Keratinocyte (primary cell): Measurements from ENCODE around the gene OR52W1. TPM values are rescaled to one million over a fixed set of nuclear protein-coding genes. Genes with fewer than 3 reads are reported as not detected.

Experiments used
- DNase-seq: peaks from one replicate; pipeline ENCODE4 v3.0.0-alpha.2; 2011; ENCODE audit warnings: low read depth, missing footprints, low spot score
- FAIRE-seq: peaks from 2 replicates; lab custom pipeline; 2011; peaks lifted over from hg19 to GRCh38; lab: Jason Lieb, UNC
- H2AFZ ChIP-seq: 2 replicates; pipeline ENCODE4 v1.6.0; 2012; ENCODE audit warnings: low read length, control low read depth, inconsistent platforms; ENCODE audit not compliant: control insufficient read depth
- H3K27ac ChIP-seq: 2 replicates; pipeline ENCODE4 v1.5.1; 2011; ENCODE audit warnings: low read length; ENCODE audit not compliant: control insufficient read depth, insufficient read depth
- H3K27me3 ChIP-seq: 3 replicates; pipeline ENCODE4 v1.6.0; 2011; ENCODE audit warnings: low read length; ENCODE audit not compliant: control insufficient read depth, insufficient read depth; ENCODE audit errors: extremely low read depth
- H3K36me3 ChIP-seq, 2 experiments: 2 replicates in 1 of 2; 3 replicates in 1 of 2; pipeline ENCODE4 v1.5.1; 2011; ENCODE audit warnings: low read length in 2 of 2, mild to moderate bottlenecking in 1 of 2; ENCODE audit not compliant: control insufficient read depth in 2 of 2, insufficient read depth in 2 of 2; ENCODE audit errors: extremely low read depth in 1 of 2
- H3K4me1 ChIP-seq: 3 replicates; pipeline ENCODE4 v1.5.1; 2011; ENCODE audit warnings: low read length; ENCODE audit not compliant: control insufficient read depth, insufficient read depth; ENCODE audit errors: extremely low read depth
- H3K4me2 ChIP-seq: 3 replicates; pipeline ENCODE4 v1.6.0; 2011; ENCODE audit warnings: low read depth, low read length; ENCODE audit not compliant: control insufficient read depth, insufficient read depth; ENCODE audit errors: extremely low read depth
- H3K4me3 ChIP-seq, 3 experiments: fragments of 200-600 bp in 1 of 3; sonication (generic) in 1 of 3; 2 replicates in 2 of 3; 3 replicates in 1 of 3; pipeline ENCODE4 v1.5.1; 2011 to 2016; ENCODE audit warnings: low read length in 3 of 3, mild to moderate bottlenecking in 3 of 3, control low read depth in 2 of 3, inconsistent platforms in 1 of 3, low read depth in 1 of 3, mixed read lengths in 1 of 3, mixed run types in 1 of 3, moderate library complexity in 1 of 3; ENCODE audit not compliant: control insufficient read depth in 2 of 3, insufficient read depth in 2 of 3; ENCODE audit errors: extremely low read depth in 1 of 3
- H3K79me2 ChIP-seq: 2 replicates; pipeline ENCODE4 v1.6.0; 2012; ENCODE audit warnings: low read length; ENCODE audit not compliant: control insufficient read depth, insufficient read depth
- H3K9ac ChIP-seq: 3 replicates; pipeline ENCODE4 v1.6.0; 2011; ENCODE audit warnings: low read length; ENCODE audit not compliant: control insufficient read depth, insufficient read depth; ENCODE audit errors: extremely low read depth
- H3K9me1 ChIP-seq: 3 replicates; pipeline ENCODE4 v1.6.0; 2011; ENCODE audit warnings: low read length; ENCODE audit not compliant: control insufficient read depth, insufficient read depth; ENCODE audit errors: extremely low read depth
- H3K9me3 ChIP-seq: 2 replicates; pipeline ENCODE4 v1.5.1; 2012; ENCODE audit warnings: low read depth, low read length; ENCODE audit not compliant: control insufficient read depth
- H4K20me1 ChIP-seq: 3 replicates; pipeline ENCODE4 v1.6.0; 2011; ENCODE audit warnings: low read length; ENCODE audit not compliant: control insufficient read depth, insufficient read depth; ENCODE audit errors: extremely low read depth
- CTCF ChIP-seq, 3 experiments: IDR thresholded peaks in 1 of 3; conservative IDR thresholded peaks in 1 of 3; optimal IDR thresholded peaks in 1 of 3; 2 replicates in 2 of 3; 3 replicates in 1 of 3; pipeline versions ENCODE3 to v1.5.1; 2011; ENCODE audit warnings: low read length in 3 of 3, mild to moderate bottlenecking in 3 of 3, moderate library complexity in 2 of 3, control low read depth in 1 of 3, inconsistent platforms in 1 of 3; ENCODE audit not compliant: insufficient read depth in 2 of 3; ENCODE audit errors: extremely low read depth in 1 of 3
- EZH2 ChIP-seq: IDR thresholded peaks from one replicate; pipeline ENCODE4 v1.6.1; 2012; ENCODE audit warnings: inconsistent platforms, mild to moderate bottlenecking, low read length, moderate library complexity
- dilution Hi-C: fragments of 300-500 bp; cut with MboI; formaldehyde crosslinking; loops from one replicate; pipeline ENCODE4 v1.7.0; 2020; ENCODE audit warnings: low sequenced_read_pairs; ENCODE audit not compliant: extremely low pct_ligation_motif_present
- polyA plus RNA-seq, 5 experiments: library from polyadenylated mRNA; depleted of rRNA in 3 of 5; stranded (reverse) in 3 of 5; stranded (forward) in 1 of 5; unstranded in 1 of 5; fragments of >200 nt; gene quantifications; 1 replicate in 1 of 5; 2 replicates in 3 of 5; 3 replicates in 1 of 5; pipeline versions ENCODE4 v1.2.1 to v1.2.3, GENCODE V29; 2011 to 2012; ENCODE audit warnings: missing spikeins in 2 of 5, low read depth in 1 of 5, low replicate concordance in 1 of 5

Gene OR52W1
- polyA plus RNA-seq, 1 donor (not counting 4 experiments of a cell fraction or from before 2014, with no cell fraction given): not detected

GRCh38 chr11:6224421-6224820 lies 25.4 kb downstream of the OR52W1 start:
- no peaks in the 10 kb centered on the region for H3K27me3 ChIP-seq
- no peak overlapping the region for H3K27ac ChIP-seq
- H3K9me3 ChIP-seq: no peaks in the 10 kb centered on the region
- dilution Hi-C loops: no loop called here
- H3K4me2 ChIP-seq: no peak overlapping the region
- no peak for FAIRE-seq
- no peak for TF ChIP-seq EZH2
- no peak for TF ChIP-seq CTCF (optimal IDR thresholded peaks at IDR 0.05 in 1 of 3, IDR thresholded peaks at IDR 0.05 in 1 of 3, conservative IDR thresholded peaks at IDR 0.05 in 1 of 3; ENCODE audit: extremely low read depth in 1 of 3, insufficient read depth in 2 of 3, low read length in 3 of 3)
- no peak for DNase-seq
- H3K36me3 ChIP-seq: peaks cover 4 to 22% of the 10 kb centered on the region in 2 experiments
- peaks cover 14% of the 10 kb centered on the region for H3K4me1 ChIP-seq
- no peak overlapping the region for H3K4me3 ChIP-seq
- H3K79me2 ChIP-seq: peaks cover 27% of the 10 kb centered on the region
- no peak overlapping the region for H3K9ac ChIP-seq
- H4K20me1 ChIP-seq: no peaks in the 10 kb centered on the region
- no peak overlapping the region for H2AFZ ChIP-seq
- no peaks in the 10 kb centered on the region for H3K9me1 ChIP-seq

GRCh38 chr11:6225024-6225423 lies 26.0 kb downstream of the OR52W1 start:
- H3K79me2 ChIP-seq: peaks cover 33% of the 10 kb centered on the region
- dilution Hi-C loops: no loop called here
- FAIRE-seq: no peak

More at GRCh38 chr11:6225024-6225423, 26.0 kb downstream of the OR52W1 start:
- peaks cover 2% of the 10 kb centered on the region for H4K20me1 ChIP-seq
- H3K4me1 ChIP-seq: peaks cover 8% of the 10 kb centered on the region
- H3K9me1 ChIP-seq: no peaks in the 10 kb centered on the region
- H3K4me2 ChIP-seq: no peak overlapping the region
- no peak overlapping the region for H3K27ac ChIP-seq
- no peaks in the 10 kb centered on the region for H3K9me3 ChIP-seq
- H3K9ac ChIP-seq: no peak overlapping the region
- H3K36me3 ChIP-seq: peaks cover 4 to 22% of the 10 kb centered on the region in 2 experiments
- no peaks in the 10 kb centered on the region for H3K27me3 ChIP-seq
- DNase-seq: no peak
- no peak overlapping the region for H3K4me3 ChIP-seq
- H2AFZ ChIP-seq: no peak overlapping the region
- TF ChIP-seq CTCF (optimal IDR thresholded peaks at IDR 0.05 in 1 of 3, IDR thresholded peaks at IDR 0.05 in 1 of 3, conservative IDR thresholded peaks at IDR 0.05 in 1 of 3; ENCODE audit: extremely low read depth in 1 of 3, insufficient read depth in 2 of 3, low read length in 3 of 3) (no peak), EZH2 (no peak)
